Measurements from ENCODE around the gene ATP6V0A4.

The ATP6V0A4 gene

DNA sequence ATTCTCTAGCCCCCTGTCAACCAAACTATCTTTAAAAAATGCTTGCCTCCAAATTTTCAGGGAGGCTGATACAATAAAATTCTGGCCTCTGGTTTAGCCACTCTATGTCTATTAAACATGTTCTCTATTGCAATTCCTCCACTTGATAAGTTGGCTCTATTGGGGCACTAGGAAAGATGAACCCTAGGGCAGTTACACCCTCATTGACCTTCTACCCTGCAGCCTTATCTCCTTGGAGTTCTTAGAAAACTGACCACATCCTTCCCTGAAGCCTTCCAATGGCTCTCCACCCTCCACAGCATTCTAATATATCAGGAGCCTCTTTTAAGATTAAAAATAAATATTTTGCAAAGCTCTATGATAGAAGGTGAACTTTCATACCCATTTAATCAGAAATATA lies 127.4 kb downstream of the ATP6V0A4 start:
- no peak for DNase-seq (ENCODE audit: extremely low read depth, low read depth)
- no peak overlapping the region for H3K4me3 ChIP-seq (replicated peaks; ENCODE audit: low read depth, low read length)
- TF ChIP-seq, protein P1, sequence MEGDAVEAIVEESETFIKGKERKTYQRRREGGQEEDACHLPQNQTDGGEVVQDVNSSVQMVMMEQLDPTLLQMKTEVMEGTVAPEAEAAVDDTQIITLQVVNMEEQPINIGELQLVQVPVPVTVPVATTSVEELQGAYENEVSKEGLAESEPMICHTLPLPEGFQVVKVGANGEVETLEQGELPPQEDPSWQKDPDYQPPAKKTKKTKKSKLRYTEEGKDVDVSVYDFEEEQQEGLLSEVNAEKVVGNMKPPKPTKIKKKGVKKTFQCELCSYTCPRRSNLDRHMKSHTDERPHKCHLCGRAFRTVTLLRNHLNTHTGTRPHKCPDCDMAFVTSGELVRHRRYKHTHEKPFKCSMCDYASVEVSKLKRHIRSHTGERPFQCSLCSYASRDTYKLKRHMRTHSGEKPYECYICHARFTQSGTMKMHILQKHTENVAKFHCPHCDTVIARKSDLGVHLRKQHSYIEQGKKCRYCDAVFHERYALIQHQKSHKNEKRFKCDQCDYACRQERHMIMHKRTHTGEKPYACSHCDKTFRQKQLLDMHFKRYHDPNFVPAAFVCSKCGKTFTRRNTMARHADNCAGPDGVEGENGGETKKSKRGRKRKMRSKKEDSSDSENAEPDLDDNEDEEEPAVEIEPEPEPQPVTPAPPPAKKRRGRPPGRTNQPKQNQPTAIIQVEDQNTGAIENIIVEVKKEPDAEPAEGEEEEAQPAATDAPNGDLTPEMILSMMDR (IDR thresholded peaks at IDR 0.05; ENCODE audit: low read depth, low read length, missing control alignments), result no peak

DNA sequence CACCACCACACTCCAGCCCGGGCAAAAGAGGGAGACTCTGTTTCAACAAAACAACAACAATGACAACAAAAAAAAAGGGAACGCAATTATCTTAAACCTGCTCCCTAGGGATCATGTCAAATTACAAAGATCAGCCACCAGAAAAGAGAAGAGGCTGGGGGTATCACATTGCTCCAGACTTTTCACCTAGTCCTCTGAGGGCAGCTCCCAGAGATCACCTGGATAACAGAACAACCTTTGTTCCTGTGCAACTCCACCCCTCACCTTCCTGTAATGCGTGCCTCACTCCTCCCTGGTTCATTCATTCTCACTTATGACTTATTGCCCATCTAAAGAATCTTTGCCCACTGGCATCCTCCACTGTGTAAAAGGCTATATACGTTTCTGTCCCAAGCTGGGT lies 128.6 kb downstream of the ATP6V0A4 start:
- TF ChIP-seq, protein P1 (IDR thresholded peaks at IDR 0.05; ENCODE audit: low read depth, low read length, missing control alignments), result no peak
- H3K4me3 ChIP-seq (replicated peaks; ENCODE audit: low read depth, low read length), result no peak overlapping the region
- DNase-seq (ENCODE audit: extremely low read depth, low read depth), result no peak

DNA sequence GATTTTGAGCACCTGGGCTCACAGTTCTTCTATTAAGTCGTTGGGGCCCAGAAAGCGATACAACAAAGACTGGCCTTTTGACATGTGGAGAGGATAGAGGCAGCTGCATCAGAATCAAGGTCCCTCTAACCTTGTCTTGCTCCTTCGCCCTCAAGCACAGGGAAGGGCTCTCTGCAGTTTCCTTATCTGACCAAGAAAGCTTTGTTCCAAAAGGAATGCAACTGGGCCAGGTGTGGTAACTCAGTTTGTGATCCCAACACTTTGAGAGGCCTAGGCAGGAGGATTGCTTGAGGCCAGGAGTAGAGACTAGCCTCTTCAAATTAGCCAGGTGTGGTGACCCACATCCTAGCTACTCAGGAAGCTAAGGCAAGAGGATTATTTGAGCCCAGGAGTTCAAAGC lies 129.1 kb downstream of the ATP6V0A4 start:
- TF ChIP-seq, protein P1 (IDR thresholded peaks at IDR 0.05; ENCODE audit: low read depth, low read length, missing control alignments), result no peak
- H3K4me3 ChIP-seq (replicated peaks; ENCODE audit: low read depth, low read length), result no peak overlapping the region
- DNase-seq (ENCODE audit: extremely low read depth, low read depth), result no peak

DNA sequence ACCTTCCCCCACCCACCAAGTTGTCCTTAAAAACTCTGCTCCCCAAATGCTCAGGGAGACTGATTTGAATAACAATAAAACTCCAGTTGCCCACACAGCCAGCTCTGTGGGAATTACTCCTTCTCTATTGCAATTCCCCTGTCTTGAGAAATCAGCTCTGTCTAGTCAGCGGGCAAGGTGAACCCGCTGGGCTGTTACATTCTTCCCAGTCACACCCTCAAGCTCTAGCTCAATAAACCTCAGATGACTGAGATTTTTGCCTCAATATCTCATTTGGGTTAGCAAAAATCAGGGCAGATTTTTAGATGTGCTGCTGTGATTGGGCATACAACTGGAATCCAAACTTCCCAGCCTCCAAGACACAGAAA lies 129.8 kb downstream of the ATP6V0A4 start:
- H3K4me3 ChIP-seq (replicated peaks; ENCODE audit: low read depth, low read length), result no peak overlapping the region
- DNase-seq (ENCODE audit: extremely low read depth, low read depth), result no peak
- TF ChIP-seq, protein P1 (IDR thresholded peaks at IDR 0.05; ENCODE audit: low read depth, low read length, missing control alignments), result no peak

DNA sequence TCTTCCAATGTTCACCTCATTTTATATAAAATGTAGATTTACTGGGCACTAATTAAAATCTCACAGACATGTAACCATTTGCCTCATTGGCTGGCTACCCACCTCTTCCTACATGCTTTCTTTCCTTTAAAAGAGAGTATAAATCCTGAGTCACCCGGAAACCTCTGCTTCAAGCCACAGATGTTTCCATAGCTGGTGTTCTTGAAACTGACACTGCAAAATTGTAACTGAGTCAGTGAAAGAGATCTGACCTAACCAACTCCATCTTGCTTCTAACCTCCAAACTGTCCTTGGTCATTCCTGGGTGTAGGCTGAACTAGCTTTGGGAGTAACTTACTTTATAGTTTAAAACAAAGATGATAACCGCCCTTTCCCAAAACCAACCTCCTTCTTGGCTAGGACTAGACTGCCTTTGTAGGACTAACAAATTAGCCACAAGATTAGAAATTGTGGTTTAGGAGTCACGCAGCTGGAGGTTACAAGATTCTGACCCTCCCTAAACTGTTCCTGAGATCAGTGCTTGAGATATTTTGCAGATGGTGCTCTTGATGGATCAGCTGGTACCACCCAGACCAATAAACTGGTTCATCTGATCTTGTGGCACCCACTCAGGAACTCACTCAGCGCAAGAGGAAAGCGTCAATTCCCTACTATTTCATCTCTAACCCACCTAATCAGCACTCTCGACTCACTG lies 130.3 kb downstream of the ATP6V0A4 start:
- TF ChIP-seq, protein P1 (IDR thresholded peaks at IDR 0.05; ENCODE audit: low read depth, low read length, missing control alignments), result no peak
- DNase-seq (ENCODE audit: extremely low read depth, low read depth), result no peak

DNA sequence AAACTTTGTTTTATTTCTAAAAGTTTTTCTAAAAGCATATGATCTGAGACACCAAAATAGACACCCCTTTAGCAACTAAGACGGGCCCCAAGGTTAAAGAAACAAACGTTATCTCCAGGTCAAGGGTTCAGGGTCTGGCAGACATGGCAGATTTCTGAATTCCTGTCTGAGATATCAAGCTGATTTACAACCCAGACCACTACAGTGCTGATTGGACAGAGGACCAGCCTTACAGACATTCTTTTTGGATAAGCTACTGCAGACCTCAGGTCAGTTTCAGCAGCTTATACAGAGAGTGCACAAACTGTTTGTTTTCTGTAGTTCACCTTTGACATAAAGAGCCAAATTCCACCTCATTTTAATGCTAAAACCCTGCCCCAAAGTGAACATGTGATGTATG lies 131.6 kb downstream of the ATP6V0A4 start:
- TF ChIP-seq, protein P1 (IDR thresholded peaks at IDR 0.05; ENCODE audit: low read depth, low read length, missing control alignments), result no peak
- H3K4me3 ChIP-seq (replicated peaks; ENCODE audit: low read depth, low read length), result no peak overlapping the region
- DNase-seq (ENCODE audit: extremely low read depth, low read depth), result no peak

More for the DNA sequence above, 130.3 kb downstream of the ATP6V0A4 start:
- H3K4me3 ChIP-seq (replicated peaks; ENCODE audit: low read depth, low read length), result no peak overlapping the region

DNA sequence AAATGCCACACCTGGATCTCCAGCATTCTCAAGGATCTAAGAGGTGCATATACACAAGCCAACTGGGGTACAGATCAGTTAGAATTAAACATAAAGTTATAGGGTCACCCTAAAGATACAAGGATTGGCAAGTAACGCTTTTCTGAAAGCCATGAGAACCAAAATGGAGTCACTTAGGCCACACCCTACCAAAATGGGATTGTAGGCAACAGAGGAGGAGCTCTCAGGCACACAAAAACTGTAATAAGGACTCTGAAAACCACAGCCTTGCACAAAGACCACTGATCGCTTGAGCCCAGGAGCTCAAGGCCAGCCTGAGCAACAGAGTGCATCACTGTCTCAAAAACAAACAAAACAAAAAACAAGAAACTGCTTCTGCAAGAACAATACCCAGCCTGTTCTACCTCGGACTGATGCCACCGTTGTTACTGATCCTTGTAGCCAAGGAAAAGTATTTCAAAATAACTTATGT lies 132.3 kb downstream of the ATP6V0A4 start:
- TF ChIP-seq, protein P1 (IDR thresholded peaks at IDR 0.05; ENCODE audit: low read depth, low read length, missing control alignments), result no peak
- no peak overlapping the region for H3K4me3 ChIP-seq (replicated peaks; ENCODE audit: low read depth, low read length)
- DNase-seq (ENCODE audit: extremely low read depth, low read depth), result no peak
